Activated CD8-positive, alpha-beta T cell treated with anti-CD3 and anti-CD28 coated beads for 36 hours (primary cell): ENCODE data around the gene NUBPL. TPM values are rescaled to one million over a fixed set of nuclear protein-coding genes. Genes with fewer than 3 reads are reported as not detected.

ENCODE experiments used
- ATAC-seq: fragments of 200-7000 bp; cut with Tn5 transposase; one replicate; pipeline ENCODE4 v1.10.0; 2021; ENCODE audit warnings: mild to moderate bottlenecking, moderate library complexity
- CTCF ChIA-PET: fragments of 350-600 bp; sonication (Branson Sonifier 250); formaldehyde crosslinking; loops from one replicate; lab custom pipeline; 2021; ENCODE audit warnings: antibody characterized with exemption; lab: Charles Lee
- POLR2A ChIA-PET: fragments of 350-600 bp; sonication (Branson Sonifier 250); formaldehyde crosslinking; loops from one replicate; lab custom pipeline; 2021; ENCODE audit warnings: antibody characterized with exemption; lab: Charles Lee
- DNase-seq: peaks from one replicate; pipeline ENCODE4 v3.0.0-alpha.2; 2020
- H3K27ac Mint-ChIP-seq: one replicate; pipeline ENCODE4 v1.8.0; 2021; ENCODE audit warnings: mild to moderate bottlenecking, mixed read lengths
- H3K27me3 Mint-ChIP-seq: one replicate; pipeline ENCODE4 v1.8.0; 2021; ENCODE audit warnings: mixed read lengths
- H3K36me3 Mint-ChIP-seq: one replicate; pipeline ENCODE4 v1.8.0; 2021; ENCODE audit warnings: low read depth, mixed read lengths
- H3K4me1 Mint-ChIP-seq: one replicate; pipeline ENCODE4 v1.8.0; 2021; ENCODE audit warnings: low read depth, mixed read lengths
- H3K4me3 Mint-ChIP-seq: one replicate; pipeline ENCODE4 v1.8.0; 2021; ENCODE audit warnings: mild to moderate bottlenecking, moderate library complexity, mixed read lengths
- H3K9me3 Mint-ChIP-seq: one replicate; pipeline ENCODE4 v1.8.0; 2021; ENCODE audit warnings: mixed read lengths
- CTCF ChIP-seq: fragments of 200-600 bp; IDR thresholded peaks from one replicate; pipeline ENCODE4 v1.8.0; 2022; ENCODE audit warnings: antibody characterized with exemption, mild to moderate bottlenecking
- intact Hi-C: fragments of 100-400 bp; cut with micrococcal nuclease; formaldehyde crosslinking; loops from one replicate; pipeline ENCODE4 v1.10.0; 2022
- total RNA-seq, 2 experiments: library from RNA; stranded (reverse); gene quantifications; one replicate each; pipeline ENCODE4 v1.2.3, GENCODE V29; 2021

Gene NUBPL
- total RNA-seq, 2 experiments from 2014 or later: 14.3 to 14.4 TPM

GRCh38 chr14:31825459-31825858 lies 264.3 kb downstream of the NUBPL start:
- ChIA-PET CTCF (no interaction called here), POLR2A (no interaction called here)
- H3K36me3 Mint-ChIP-seq: peaks cover 9% of the 10 kb centered on the region
- no peaks in the 10 kb centered on the region for H3K4me1 Mint-ChIP-seq
- intact Hi-C loops: no loop called here
- no peak for TF ChIP-seq CTCF
- ATAC-seq (no peak), DNase-seq (no peak)
- no peak overlapping the region for H3K4me3 Mint-ChIP-seq
- no peaks in the 10 kb centered on the region for H3K27me3 Mint-ChIP-seq
- H3K27ac Mint-ChIP-seq: no peak overlapping the region
- H3K9me3 Mint-ChIP-seq: no peaks in the 10 kb centered on the region

GRCh38 chr14:31827325-31827724 lies 266.1 kb downstream of the NUBPL start:
- no peak overlapping the region for H3K27ac Mint-ChIP-seq
- no peak for DNase-seq
- H3K27me3 Mint-ChIP-seq: no peaks in the 10 kb centered on the region
- no peak for TF ChIP-seq CTCF
- H3K4me1 Mint-ChIP-seq: no peaks in the 10 kb centered on the region
- no peaks in the 10 kb centered on the region for H3K9me3 Mint-ChIP-seq
- no peak for ATAC-seq
- ChIA-PET POLR2A (no interaction called here), CTCF (no interaction called here)
- no peak overlapping the region for H3K4me3 Mint-ChIP-seq
- intact Hi-C loops: no loop called here
- peaks cover 9% of the 10 kb centered on the region for H3K36me3 Mint-ChIP-seq

- Mint-ChIP-seq H3K27me3 (no peaks in the 10 kb centered on the region), H3K36me3 (peaks cover 9% of the 10 kb centered on the region), H3K9me3 (no peaks in the 10 kb centered on the region), H3K27ac (no peak overlapping the region), H3K4me1 (no peaks in the 10 kb centered on the region), H3K4me3 (no peak overlapping the region)
- DNase-seq (no peak), ATAC-seq (no peak)
- TF ChIP-seq CTCF: no peak
- ChIA-PET CTCF (no interaction called here), POLR2A (interaction anchor here (0.6 kb wide), 1 partner anchor 1707 kb away, joined by 3 read pairs; no protein-coding TSS in a partner anchor)
- intact Hi-C loops: no loop called here
Observed at GRCh38 chr14:31828946-31829868, 268.0 kb downstream of the NUBPL start.

- ChIA-PET POLR2A (no interaction called here), CTCF (no interaction called here)
- H3K27ac Mint-ChIP-seq: no peak overlapping the region
- H3K9me3 Mint-ChIP-seq: no peaks in the 10 kb centered on the region
- H3K36me3 Mint-ChIP-seq: peaks cover 6% of the 10 kb centered on the region
- no peak overlapping the region for H3K4me3 Mint-ChIP-seq
- DNase-seq (no peak), ATAC-seq (no peak)
- H3K4me1 Mint-ChIP-seq: no peaks in the 10 kb centered on the region
- no peak for TF ChIP-seq CTCF
- no peaks in the 10 kb centered on the region for H3K27me3 Mint-ChIP-seq
- intact Hi-C loops: no loop called here
Observed at GRCh38 chr14:31834616-31835015, 273.4 kb downstream of the NUBPL start.

GRCh38 chr14:31835049-31835448 lies 273.8 kb downstream of the NUBPL start:
- ChIA-PET CTCF (no interaction called here), POLR2A (no interaction called here)
- intact Hi-C loops: no loop called here
- Mint-ChIP-seq H3K27ac (no peak overlapping the region), H3K4me1 (no peaks in the 10 kb centered on the region), H3K4me3 (no peak overlapping the region), H3K27me3 (no peaks in the 10 kb centered on the region), H3K36me3 (peaks cover 6% of the 10 kb centered on the region), H3K9me3 (no peaks in the 10 kb centered on the region)
- no peak for TF ChIP-seq CTCF
- ATAC-seq (no peak), DNase-seq (no peak)
